B cell (primary cell): ENCODE results near the gene DDIT4. TPM values are rescaled to one million over a fixed set of nuclear protein-coding genes. Genes with fewer than 3 reads are reported as not detected.

ENCODE experiments used
- ATAC-seq: fragments of 200-7000 bp; cut with Tn5 transposase; one replicate; pipeline ENCODE4 v1.10.0; 2021; ENCODE audit warnings: low read depth, mild to moderate bottlenecking, moderate number of reproducible peaks, moderate library complexity
- CTCF ChIA-PET: fragments of 350-600 bp; sonication (Branson Sonifier 250); formaldehyde crosslinking; loops from one replicate; lab custom pipeline; 2021; ENCODE audit warnings: antibody characterized with exemption, inconsistent platforms; lab: Charles Lee
- POLR2A ChIA-PET: fragments of 350-600 bp; sonication (Branson Sonifier 250); formaldehyde crosslinking; loops from one replicate; lab custom pipeline; 2021; ENCODE audit warnings: antibody characterized with exemption; lab: Charles Lee
- DNase-seq: peaks from one replicate; pipeline ENCODE4 v3.0.0; 2013
- H2AFZ ChIP-seq: 2 replicates; pipeline ENCODE4 v1.6.1; 2012; ENCODE audit warnings: mild to moderate bottlenecking, low read depth, low read length; ENCODE audit not compliant: insufficient read depth, poor library complexity, severe bottlenecking
- H3K27ac ChIP-seq, 2 donors: 1 replicate in 1 of 2; 2 replicates in 1 of 2; pipeline ENCODE4 v1.5.1; 2012 to 2013; ENCODE audit warnings: low read length in 2 of 2, mild to moderate bottlenecking in 2 of 2, moderate library complexity in 1 of 2
- H3K27me3 ChIP-seq, 4 experiments: fragments of 200-600 bp in 1 of 4; sonication (generic) in 1 of 4; replicated peaks in 1 of 4; 1 replicate in 2 of 4; 2 replicates in 2 of 4; pipeline versions ENCODE4 v1.6.1 to v1.7.0; 2013 to 2016; ENCODE audit warnings: low read length in 3 of 4, mild to moderate bottlenecking in 2 of 4, mixed read lengths in 1 of 4, moderate library complexity in 1 of 4; ENCODE audit not compliant: insufficient read depth in 4 of 4, control insufficient read depth in 3 of 4; ENCODE audit errors: control extremely low read depth in 1 of 4
- H3K36me3 ChIP-seq, 2 experiments: replicated peaks in 1 of 2; 1 replicate in 1 of 2; 2 replicates in 1 of 2; pipeline versions ENCODE4 v1.6.1 to v1.7.1; 2013; ENCODE audit warnings: low read length in 1 of 2; ENCODE audit not compliant: insufficient read depth in 2 of 2, control insufficient read depth in 1 of 2; ENCODE audit errors: control extremely low read depth in 1 of 2, extremely low read depth in 1 of 2
- H3K4me1 ChIP-seq, 2 donors: fragments of 200-600 bp in 1 of 2; sonication (generic) in 1 of 2; 1 replicate in 1 of 2; 2 replicates in 1 of 2; pipeline versions ENCODE4 v1.5.1 to v1.6.1; 2013 to 2017; ENCODE audit warnings: low read length in 2 of 2; ENCODE audit not compliant: control insufficient read depth in 2 of 2, insufficient read depth in 2 of 2
- H3K4me2 ChIP-seq: replicated peaks from 2 replicates; pipeline ENCODE3; 2012; ENCODE audit warnings: mild to moderate bottlenecking, low read depth, low read length; ENCODE audit not compliant: poor library complexity, severe bottlenecking
- H3K4me3 ChIP-seq, 5 experiments: fragments of 200-600 bp in 1 of 5; sonication (generic) in 1 of 5; 1 replicate in 3 of 5; 2 replicates in 2 of 5; pipeline versions ENCODE4 v1.5.1 to v1.7.0; 2011 to 2016; ENCODE audit warnings: low read length in 4 of 5, mild to moderate bottlenecking in 4 of 5, low read depth in 2 of 5, control low read depth in 1 of 5, moderate library complexity in 1 of 5; ENCODE audit not compliant: insufficient read depth in 1 of 5; ENCODE audit errors: control extremely low read depth in 1 of 5, extremely low read depth in 1 of 5
- H3K79me2 ChIP-seq: fragments of 200-600 bp; sonication (generic); one replicate; pipeline ENCODE4 v1.6.0; 2016; ENCODE audit warnings: low read length; ENCODE audit not compliant: control insufficient read depth, insufficient read depth
- H3K9ac ChIP-seq: fragments of 200-600 bp; sonication (generic); 2 replicates; pipeline ENCODE4 v1.6.1; 2017; ENCODE audit warnings: mild to moderate bottlenecking, low read length, moderate library complexity
- H3K9me3 ChIP-seq, 3 donors: one replicate each; pipeline versions ENCODE4 v1.6.1 to v1.7.1; 2013; ENCODE audit warnings: low read length in 2 of 3; ENCODE audit not compliant: control insufficient read depth in 2 of 3, insufficient read depth in 1 of 3; ENCODE audit errors: control extremely low read depth in 1 of 3
- H4K20me1 ChIP-seq: 2 replicates; pipeline ENCODE4 v1.6.0; 2012; ENCODE audit warnings: mild to moderate bottlenecking, low read length; ENCODE audit not compliant: insufficient read depth, control insufficient read depth, poor library complexity, severe bottlenecking
- H3K27ac Mint-ChIP-seq: one replicate; pipeline ENCODE4 v1.8.0; 2021; ENCODE audit warnings: mixed read lengths
- H3K27me3 Mint-ChIP-seq: one replicate; pipeline ENCODE4 v1.8.0; 2021; ENCODE audit warnings: mixed read lengths
- H3K4me1 Mint-ChIP-seq: one replicate; pipeline ENCODE4 v1.8.0; 2021; ENCODE audit warnings: mixed read lengths
- H3K4me3 Mint-ChIP-seq: one replicate; pipeline ENCODE4 v1.8.0; 2021; ENCODE audit warnings: mixed read lengths
- H3K9me3 Mint-ChIP-seq: one replicate; pipeline ENCODE4 v1.8.0; 2022; ENCODE audit warnings: mixed read lengths; ENCODE audit not compliant: insufficient read depth
- EZH2 ChIP-seq: IDR thresholded peaks from 2 replicates; pipeline ENCODE4 v1.6.1; 2012; ENCODE audit warnings: borderline replicate concordance, low read depth, mild to moderate bottlenecking, moderate library complexity, low read length; ENCODE audit not compliant: insufficient read depth, poor library complexity, severe bottlenecking
- WGBS: methylation state at CpG from one replicate; pipeline ENCODE4 v1.1.5; 2013; ENCODE audit warnings: missing lambda C conversion rate; ENCODE audit not compliant: insufficient coverage; 5-methylcytosine and 5-hydroxymethylcytosine counted together
- intact Hi-C: fragments of 100-400 bp; cut with micrococcal nuclease; formaldehyde crosslinking; loops from one replicate; pipeline ENCODE4 v1.10.0; 2022
- polyA plus RNA-seq: library from polyadenylated mRNA; depleted of rRNA; stranded (reverse); fragments of >200 nt; gene quantifications from 2 replicates; pipeline ENCODE4 v1.2.3, GENCODE V29; 2012
- total RNA-seq, 2 donors: library from RNA; stranded (reverse); fragments of 120-200 nt in 1 of 2; gene quantifications; 1 replicate in 1 of 2; 2 replicates in 1 of 2; pipeline versions ENCODE4 v1.2.3 to v1.2.4, GENCODE V29; 2013 to 2022
- TF ChIP-seq, protein P1 (sequence below): fragments of 200-600 bp; IDR thresholded peaks from one replicate; pipeline ENCODE4 v1.8.0; 2022; ENCODE audit warnings: antibody characterized with exemption, mild to moderate bottlenecking

Gene DDIT4
- total and polyA plus RNA-seq, 2 donors (not counting 1 experiment from before 2014, with no cell fraction given): 102 to 110 TPM

DNA sequence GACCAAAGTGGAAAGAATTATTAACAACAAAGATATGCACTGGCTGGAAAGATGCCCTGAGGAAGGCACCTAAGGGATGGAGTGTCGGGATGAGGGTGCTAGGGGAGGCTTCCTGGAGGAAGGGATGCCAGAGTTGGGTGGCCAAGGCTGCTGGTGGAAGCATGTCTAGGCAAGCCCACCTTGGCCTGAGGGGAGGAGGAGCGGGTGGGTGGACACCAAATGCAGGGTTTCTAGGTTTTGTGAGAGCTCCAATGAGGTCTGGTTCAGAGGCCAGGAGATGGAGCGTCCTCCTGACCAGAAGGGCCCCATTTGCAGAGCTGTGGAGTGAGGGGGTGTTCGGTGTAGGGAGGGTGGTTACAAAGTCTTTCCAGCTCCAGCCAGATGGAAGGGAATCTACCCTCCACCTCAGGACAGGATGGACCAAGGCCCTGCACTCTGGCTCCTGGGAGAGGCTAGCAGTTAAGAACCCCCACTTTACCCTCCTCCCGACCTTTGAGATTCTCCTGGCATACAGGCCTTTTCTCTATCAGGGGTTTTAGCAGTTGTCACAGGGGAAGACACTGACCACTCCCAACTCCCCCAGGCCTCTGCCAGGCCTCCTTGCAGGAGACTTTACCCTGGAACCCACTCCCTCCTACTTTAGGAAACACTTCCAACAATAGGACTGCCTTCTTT lies 3.0 kb upstream of the DDIT4 start:
- no peak for DNase-seq
- Histone ChIP-seq H3K4me1 (peaks cover 14 to 23% of the 10 kb centered on the region in 2 donors), H3K79me2 (peaks cover 24% of the 10 kb centered on the region), H4K20me1 (peaks cover 19% of the 10 kb centered on the region), H3K36me3 (peaks cover 0 to 12% of the 10 kb centered on the region in 2 experiments), H3K4me3 (no peak overlapping the region), H3K27ac (no peak overlapping the region), H3K9me3 (no peaks in the 10 kb centered on the region), H3K4me2 (no peak overlapping the region), H2AFZ (no peak overlapping the region), H3K27me3 (no peaks in the 10 kb centered on the region), H3K9ac (no peak overlapping the region)
- intact Hi-C loops: loop anchor here (5.0 to 10.0 kb wide), 2 partner anchors 422 to 1724 kb away; partner anchors contain the start of genes MCU and VCL
- H3K9me3 Mint-ChIP-seq: no peaks in the 10 kb centered on the region
- POLR2A ChIA-PET: interaction anchor here (0.6 to 1.6 kb wide), 5 partner anchors 10 to 48 kb away, joined by 3 to 4 read pairs (median 4); no protein-coding TSS in a partner anchor
- no peaks in the 10 kb centered on the region for H3K27me3 Mint-ChIP-seq
- ATAC-seq: no peak
- peaks cover 35% of the 10 kb centered on the region for H3K4me1 Mint-ChIP-seq
- no peak overlapping the region for H3K4me3 Mint-ChIP-seq
- CTCF ChIA-PET: interaction anchor here (0.9 to 1.9 kb wide), 2 partner anchors 10 to 145 kb away, joined by 3 to 5 read pairs; no protein-coding TSS in a partner anchor
- H3K27ac Mint-ChIP-seq: peak overlapping the region; percentile 43
- WGBS: 93% methylated on average over 3 of the region's 5 CpGs
- TF ChIP-seq, protein P1, sequence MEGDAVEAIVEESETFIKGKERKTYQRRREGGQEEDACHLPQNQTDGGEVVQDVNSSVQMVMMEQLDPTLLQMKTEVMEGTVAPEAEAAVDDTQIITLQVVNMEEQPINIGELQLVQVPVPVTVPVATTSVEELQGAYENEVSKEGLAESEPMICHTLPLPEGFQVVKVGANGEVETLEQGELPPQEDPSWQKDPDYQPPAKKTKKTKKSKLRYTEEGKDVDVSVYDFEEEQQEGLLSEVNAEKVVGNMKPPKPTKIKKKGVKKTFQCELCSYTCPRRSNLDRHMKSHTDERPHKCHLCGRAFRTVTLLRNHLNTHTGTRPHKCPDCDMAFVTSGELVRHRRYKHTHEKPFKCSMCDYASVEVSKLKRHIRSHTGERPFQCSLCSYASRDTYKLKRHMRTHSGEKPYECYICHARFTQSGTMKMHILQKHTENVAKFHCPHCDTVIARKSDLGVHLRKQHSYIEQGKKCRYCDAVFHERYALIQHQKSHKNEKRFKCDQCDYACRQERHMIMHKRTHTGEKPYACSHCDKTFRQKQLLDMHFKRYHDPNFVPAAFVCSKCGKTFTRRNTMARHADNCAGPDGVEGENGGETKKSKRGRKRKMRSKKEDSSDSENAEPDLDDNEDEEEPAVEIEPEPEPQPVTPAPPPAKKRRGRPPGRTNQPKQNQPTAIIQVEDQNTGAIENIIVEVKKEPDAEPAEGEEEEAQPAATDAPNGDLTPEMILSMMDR: no peak
- TF ChIP-seq EZH2: no peak
